Type B pancreatic cell (in vitro differentiated cells): Measurements from ENCODE around the gene APOA4. TPM values are rescaled to one million over a fixed set of nuclear protein-coding genes. Genes with fewer than 3 reads are reported as not detected.

Experiments
- DNase-seq: peaks from one replicate; pipeline ENCODE4 v3.0.0; 2021; ENCODE audit warnings: mixed read lengths; ENCODE audit not compliant: unreplicated experiment; ENCODE audit errors: extremely low spot score
- H3K27ac Mint-ChIP-seq: 2 replicates; pipeline ENCODE4 v1.8.0; 2021; ENCODE audit warnings: mild to moderate bottlenecking, mixed read lengths
- H3K27me3 Mint-ChIP-seq: 2 replicates; pipeline ENCODE4 v1.8.0; 2021; ENCODE audit warnings: mixed read lengths
- H3K36me3 Mint-ChIP-seq: 2 replicates; pipeline ENCODE4 v1.8.0; 2021; ENCODE audit warnings: mixed read lengths
- H3K4me1 Mint-ChIP-seq: one replicate; pipeline ENCODE4 v1.8.0; 2021; ENCODE audit warnings: mixed read lengths; ENCODE audit not compliant: unreplicated experiment
- H3K4me3 Mint-ChIP-seq: 2 replicates; pipeline ENCODE4 v1.8.0; 2021; ENCODE audit warnings: mild to moderate bottlenecking, mixed read lengths
- H3K9me3 Mint-ChIP-seq: 2 replicates; pipeline ENCODE4 v1.8.0; 2021; ENCODE audit warnings: mixed read lengths
- CTCF ChIP-seq: fragments of 200-600 bp; sonication (generic); conservative IDR thresholded peaks from 2 replicates; pipeline ENCODE4 v1.5.0; 2021; ENCODE audit warnings: antibody characterized with exemption, mild to moderate bottlenecking
- total RNA-seq: library from RNA; stranded (reverse); gene quantifications from 2 replicates; pipeline ENCODE4 v1.2.1, GENCODE V29; 2021; ENCODE audit warnings: low replicate concordance

Gene APOA4
- total RNA-seq, 1 donor from 2014 or later = 21.7 TPM

DNA sequence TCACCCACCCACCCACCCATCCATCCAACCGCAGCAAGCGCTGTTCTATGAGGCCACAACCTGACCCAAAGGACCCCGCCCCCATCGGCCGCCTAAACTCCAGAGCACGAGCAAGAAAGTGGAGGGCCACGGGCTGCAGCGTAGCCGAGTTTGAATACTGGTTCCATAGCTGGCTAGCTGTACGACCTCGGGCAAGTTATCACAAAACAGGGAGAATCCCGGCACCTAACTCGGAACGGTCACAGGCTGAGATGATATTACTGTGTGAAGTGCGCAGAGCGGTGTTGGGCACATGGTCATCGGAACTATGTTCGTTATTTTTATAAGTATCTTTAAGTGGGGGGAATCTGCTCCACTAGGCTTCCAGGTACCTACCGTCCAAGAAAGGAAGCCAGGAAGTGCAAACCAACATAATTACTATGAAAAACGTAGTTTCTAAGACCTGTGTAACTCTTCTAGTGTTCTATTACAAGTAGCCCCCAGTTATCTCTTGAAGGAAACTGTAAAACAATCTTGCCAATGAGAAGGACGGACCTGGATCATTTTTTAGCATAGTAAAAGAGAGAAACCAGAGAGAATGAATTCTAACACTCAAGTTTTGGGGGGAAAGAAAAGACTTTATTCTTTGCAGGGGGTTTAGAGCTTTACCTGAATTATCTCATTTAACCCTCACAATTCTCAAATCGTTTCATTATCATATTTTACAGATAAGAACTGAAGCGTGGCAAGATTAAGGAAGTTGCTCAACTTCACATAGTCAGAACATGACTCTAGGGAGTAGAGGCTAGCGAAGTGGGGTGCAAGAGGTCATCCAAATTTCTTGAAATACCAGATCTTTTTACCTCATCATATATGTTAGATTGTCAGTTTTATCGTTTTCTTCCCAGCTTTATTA, 49.7 kb downstream of the APOA4 start:
- no peak for DNase-seq
- peak overlapping the region; percentile 99 for H3K27ac Mint-ChIP-seq
- H3K4me1 Mint-ChIP-seq = peaks cover 27% of the 10 kb centered on the region
- no peaks in the 10 kb centered on the region for H3K9me3 Mint-ChIP-seq
- TF ChIP-seq CTCF = no peak
- peaks cover 19% of the 10 kb centered on the region for H3K36me3 Mint-ChIP-seq
- peak overlapping the region; percentile 97 for H3K4me3 Mint-ChIP-seq
- no peaks in the 10 kb centered on the region for H3K27me3 Mint-ChIP-seq

DNA sequence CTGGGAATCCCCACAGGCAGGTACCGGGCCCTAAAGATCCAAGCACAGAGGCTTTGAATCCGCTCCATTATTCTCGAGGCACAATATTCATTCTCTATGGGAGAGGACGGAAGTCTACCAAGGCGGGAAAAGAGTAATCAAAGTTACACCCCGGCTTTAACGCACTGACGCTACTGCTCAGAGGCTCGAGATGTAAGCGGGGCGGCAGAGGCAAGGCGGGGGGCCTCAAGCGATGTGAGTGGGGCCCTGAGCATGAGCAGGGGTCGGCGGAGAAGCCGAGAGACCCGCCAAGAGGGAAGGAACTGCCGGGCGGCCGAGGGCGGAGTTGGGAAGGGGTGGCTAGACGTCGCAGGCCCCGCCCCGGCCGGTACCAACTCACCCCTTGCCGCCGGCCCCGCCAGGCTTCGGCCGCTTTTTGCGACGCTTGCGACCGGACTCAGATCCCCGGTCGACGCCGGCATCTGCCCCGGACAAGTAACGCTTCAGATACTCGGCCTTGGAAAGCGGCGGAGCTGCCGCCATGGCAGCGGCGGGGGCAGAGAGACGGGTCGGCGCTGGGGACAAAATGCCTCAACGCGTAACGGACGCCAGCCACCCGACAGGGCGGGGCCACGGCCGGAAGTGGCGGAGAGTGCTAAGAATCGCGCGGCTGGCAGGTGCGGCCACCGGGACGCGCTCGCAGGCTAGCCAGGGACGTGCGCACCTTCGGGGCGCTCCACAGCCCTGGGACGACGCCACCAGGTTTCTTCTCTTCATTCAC, 50.5 kb downstream of the APOA4 start, which contains the start of gene BUD13:
Gene BUD13, minus strand, starts transcription at position 545 of the 760 bp plus-strand sequence. Its CDS starts 23 bp downstream, at position 522.
- TF ChIP-seq CTCF = no peak
- no peaks in the 10 kb centered on the region for H3K9me3 Mint-ChIP-seq
- peaks cover 27% of the 10 kb centered on the region for H3K4me1 Mint-ChIP-seq
- peaks cover 13% of the 10 kb centered on the region for H3K36me3 Mint-ChIP-seq
- H3K27ac Mint-ChIP-seq = peak within 1 kb of the TSS; percentile 99
- H3K4me3 Mint-ChIP-seq = peak within 1 kb of the TSS; percentile 97
- peak; percentile 92 for DNase-seq
- no peaks in the 10 kb centered on the region for H3K27me3 Mint-ChIP-seq

GRCh38 chr11:116771935-116772334, 51.2 kb downstream of the APOA4 start:
- no peak for DNase-seq
- peak overlapping the region; percentile 99 for H3K27ac Mint-ChIP-seq
- no peak for TF ChIP-seq CTCF
- H3K27me3 Mint-ChIP-seq = no peaks in the 10 kb centered on the region
- H3K4me1 Mint-ChIP-seq = peaks cover 27% of the 10 kb centered on the region
- H3K4me3 Mint-ChIP-seq = peak overlapping the region; percentile 97
- no peaks in the 10 kb centered on the region for H3K9me3 Mint-ChIP-seq
- H3K36me3 Mint-ChIP-seq = peaks cover 11% of the 10 kb centered on the region

Other genes with a start within 250 kb of the APOA4 start
- 20.3 and 23.8 TPM in 2 replicates for gene BUD13, start 50.3 kb downstream of the APOA4 start, total RNA-seq
- 41.2 and 57.0 TPM in 2 replicates for gene ZPR1, start 35.3 kb downstream of the APOA4 start, total RNA-seq
- gene APOA5, start 31.4 kb downstream of the APOA4 start, total RNA-seq = 0.95 TPM in 1 of 2 replicates, not detected in the other
- 21.6 and 54.4 TPM in 2 replicates for gene APOC3, start 6.6 kb upstream of the APOA4 start, total RNA-seq
- 116 and 626 TPM in 2 replicates for gene APOA1, start 14.3 kb upstream of the APOA4 start, total RNA-seq